Inflammatory macrophage treated with lipopolysaccharide for 1 hour (primary cell): Measurements from ENCODE around the gene CEPT1.
"Not testable (repeated sequence)": the region's sequence is repeated elsewhere in the genome, so short reads cannot be mapped to it uniquely, and the experiment has no call there.

Source experiments
- DNase-seq, 2 donors: peaks; one replicate each; pipeline ENCODE4 v3.0.0-alpha.2; 2020 to 2022

CEPT1 gene

DNA sequence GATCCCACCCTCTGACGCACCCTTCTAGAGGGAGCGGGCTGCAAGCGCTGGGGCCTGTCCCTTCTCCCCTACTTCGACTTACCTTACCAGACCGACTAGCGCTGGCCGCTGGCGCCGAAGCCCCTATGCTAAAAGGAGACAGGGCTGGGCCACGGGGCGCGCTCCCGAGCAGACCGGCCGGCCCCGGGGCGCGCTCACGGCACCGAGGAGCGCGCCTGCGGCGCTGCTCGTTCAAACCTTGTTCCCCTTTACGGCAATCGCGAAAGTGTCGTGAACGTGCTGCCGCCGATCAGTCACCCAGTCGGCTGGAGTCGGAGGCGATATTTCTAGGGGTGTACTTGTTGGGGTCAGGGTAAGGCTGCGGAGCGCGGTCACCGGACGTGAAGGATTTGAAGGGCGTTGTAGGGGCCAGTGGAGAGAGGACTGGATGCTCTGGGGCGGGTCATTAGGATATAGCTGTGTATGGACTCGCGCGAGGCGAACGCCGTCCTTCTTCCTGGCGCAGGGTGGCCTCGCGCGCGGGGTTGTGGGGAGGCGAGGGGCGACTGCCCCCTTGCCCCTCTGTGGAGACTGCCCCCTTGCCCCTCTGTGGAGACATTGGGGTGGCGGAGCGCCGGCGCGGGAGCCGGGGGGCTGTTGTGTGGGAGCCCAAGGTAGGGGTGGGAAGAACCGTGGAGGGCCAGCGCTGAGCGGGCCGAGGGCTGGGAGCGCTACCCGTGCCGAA is at the start of gene CEPT1, which contains the start of gene DRAM2:
CEPT1 (plus strand) TSS at position 268 of the 724 bp plus-strand sequence. CDS start 7,492 bp downstream, outside the sequence.
DRAM2 (minus strand) TSS at position 138 of the 724 bp plus-strand sequence. CDS start 8,539 bp downstream, outside the sequence.
- DNase-seq, result peak; percentile 94 to 97

DNA sequence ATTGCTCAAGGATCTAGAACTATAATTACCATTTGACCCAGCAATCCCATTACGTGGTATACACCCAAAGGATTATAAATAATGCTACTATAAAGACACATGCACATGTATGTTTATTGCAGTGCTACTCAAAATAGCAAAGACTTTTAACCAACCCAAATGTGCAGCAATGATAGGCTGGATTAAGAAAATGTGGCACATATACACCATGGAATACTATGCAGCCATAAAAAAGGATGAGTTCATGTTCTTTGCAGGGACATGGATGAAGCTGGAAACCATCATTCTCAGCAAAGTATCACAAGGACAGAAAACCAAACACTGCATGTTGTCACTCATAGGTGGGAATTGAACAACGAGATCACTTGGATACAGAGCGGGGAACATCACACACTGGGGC is 44.6 kb upstream of the CEPT1 start:
- not testable (repeated sequence) for DNase-seq

DNA sequence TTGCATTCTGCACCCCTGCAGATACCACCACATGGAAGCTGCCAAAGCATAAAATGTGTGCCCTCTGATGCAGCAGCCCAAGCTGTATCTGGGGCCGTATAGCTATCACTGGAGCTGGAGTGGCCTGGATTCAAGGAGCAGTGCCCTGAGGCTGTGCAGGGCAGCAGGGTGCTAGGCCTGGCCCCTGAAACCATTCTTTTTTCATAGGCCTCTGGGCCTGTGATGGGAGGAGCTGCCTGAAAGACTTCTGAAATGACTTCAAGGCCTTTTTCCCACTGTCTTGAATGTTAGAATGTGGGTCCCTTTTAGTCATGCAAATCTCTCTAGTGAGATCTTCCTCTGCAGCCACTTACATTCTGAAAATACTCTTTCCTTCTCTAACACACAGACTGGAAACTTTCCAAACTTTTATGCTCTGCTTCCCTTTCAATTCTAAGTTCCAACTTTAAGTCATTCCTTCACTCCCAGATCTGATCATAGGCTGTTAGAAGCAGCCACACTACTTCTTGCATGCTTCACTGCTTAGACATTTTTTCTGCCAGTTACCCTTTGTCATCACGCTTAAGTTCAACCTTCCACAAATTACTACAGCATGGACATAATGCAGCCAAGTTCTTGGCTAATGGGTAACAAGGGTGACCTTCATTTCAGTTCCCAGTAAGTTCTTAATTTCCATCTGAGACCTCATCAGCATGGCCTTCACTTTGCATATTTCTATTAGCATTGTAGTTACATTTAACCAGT is 42.5 kb upstream of the CEPT1 start:
- DNase-seq, result no peak

DNA sequence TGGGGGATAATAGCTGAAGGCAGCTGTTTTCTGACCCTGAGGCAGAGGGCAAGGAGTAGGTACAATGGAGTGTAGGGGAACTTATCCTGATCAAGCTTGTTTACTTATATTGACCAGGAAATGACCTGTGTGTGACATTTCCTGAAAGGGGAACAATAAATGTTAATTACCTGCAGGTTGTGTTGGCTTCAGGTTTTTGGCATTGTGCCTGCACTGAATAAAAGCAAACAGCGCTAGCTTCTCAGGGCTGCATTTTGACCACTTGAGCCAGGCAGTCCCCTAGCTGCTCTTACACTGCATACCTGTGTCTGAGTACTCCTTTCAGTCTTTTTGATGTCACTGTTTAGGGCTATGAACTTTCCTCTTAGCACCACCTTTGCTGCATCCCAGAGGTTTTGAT is 40.7 kb upstream of the CEPT1 start:
- no peak for DNase-seq

DNA sequence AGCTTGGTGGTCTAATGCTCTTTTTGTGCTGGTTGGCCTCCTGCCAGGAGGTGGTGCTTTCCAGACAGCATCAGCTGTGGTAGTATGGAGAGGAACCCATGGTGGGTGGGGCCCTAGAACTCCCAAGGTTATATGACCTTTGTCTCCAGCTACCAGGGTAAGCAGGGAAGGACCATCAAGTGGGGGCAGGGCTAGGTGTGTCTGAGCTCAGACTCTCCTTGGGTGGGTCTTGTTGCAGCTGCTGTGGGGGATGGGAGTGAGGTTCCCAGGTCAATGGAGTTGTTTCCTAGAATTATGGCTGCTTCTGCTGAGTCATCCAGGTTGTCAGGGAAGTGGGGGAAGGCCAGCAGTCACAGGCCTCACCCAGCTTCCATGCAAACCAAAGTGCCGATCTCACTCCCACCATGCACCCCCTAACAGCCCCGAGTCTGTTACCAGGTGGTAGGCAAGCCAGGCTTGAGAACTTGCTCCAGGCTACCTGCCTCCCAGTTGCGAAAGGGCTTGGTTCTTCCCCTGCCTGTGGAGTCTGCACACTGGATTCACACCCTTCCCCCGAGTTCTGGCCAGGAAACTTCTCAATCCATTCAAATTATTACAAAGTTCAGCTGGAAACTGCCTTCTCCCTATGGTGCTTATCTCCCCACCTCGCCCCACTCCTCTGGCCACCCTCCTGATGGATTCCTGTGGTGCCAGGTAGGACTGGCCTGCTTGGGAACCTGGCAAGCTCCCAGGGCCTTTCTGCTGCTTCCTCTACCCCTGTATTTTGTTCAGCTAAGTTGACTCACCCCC is 38.0 kb upstream of the CEPT1 start:
- DNase-seq, result no peak

DNA sequence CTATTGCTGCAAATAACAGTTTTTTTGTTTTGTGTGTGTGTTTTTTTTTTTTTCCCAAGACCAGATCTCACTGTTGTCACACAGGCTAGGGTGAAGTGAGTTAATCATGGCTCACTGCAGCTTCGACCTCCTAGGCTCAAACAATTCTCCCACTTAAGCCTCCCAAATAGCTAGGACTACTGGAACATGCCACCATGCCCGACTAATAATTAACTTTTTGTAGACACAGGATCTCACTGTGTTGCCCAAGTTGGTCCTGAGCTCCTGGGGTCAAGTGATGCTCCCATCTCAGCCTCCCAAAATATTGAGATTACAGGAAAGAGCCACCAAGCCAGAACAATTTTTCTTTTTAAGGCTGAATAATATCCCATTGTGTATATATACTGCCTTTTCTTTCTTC is 35.0 kb upstream of the CEPT1 start:
- no peak for DNase-seq

DNA sequence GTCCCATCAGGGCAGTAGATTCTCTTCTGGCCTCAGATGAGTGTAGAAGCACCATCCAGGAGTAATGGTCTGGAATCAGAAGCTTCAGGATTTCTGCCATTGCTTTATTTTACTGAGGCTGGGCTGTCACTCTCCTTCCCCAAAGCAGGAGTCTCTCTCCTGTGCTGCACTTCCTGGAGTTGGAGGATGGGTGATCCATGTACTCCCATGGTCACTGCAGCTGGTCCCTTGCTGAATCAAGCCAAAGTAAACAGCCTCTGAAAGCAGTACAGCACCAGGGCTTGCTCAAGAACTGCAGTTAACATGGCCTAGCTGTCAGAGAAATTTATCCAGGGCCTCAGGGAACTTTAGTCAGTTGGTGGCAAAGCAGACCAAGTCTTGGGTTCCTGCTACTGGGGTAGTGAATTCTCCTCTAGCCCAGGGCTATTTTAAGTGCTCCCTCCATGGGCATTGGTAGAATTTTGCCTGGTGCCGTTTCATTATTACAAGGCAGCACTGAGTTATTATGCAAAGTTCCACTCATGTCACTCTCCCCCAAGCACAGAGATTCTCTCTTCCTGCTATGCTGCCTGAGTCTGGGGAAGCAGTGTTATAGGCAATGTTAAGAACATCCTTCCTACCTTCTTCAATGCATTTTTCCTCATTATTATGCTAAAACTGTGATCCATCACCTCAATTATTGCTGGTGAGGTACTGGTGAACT is 29.7 kb upstream of the CEPT1 start:
- no peak for DNase-seq

DNA sequence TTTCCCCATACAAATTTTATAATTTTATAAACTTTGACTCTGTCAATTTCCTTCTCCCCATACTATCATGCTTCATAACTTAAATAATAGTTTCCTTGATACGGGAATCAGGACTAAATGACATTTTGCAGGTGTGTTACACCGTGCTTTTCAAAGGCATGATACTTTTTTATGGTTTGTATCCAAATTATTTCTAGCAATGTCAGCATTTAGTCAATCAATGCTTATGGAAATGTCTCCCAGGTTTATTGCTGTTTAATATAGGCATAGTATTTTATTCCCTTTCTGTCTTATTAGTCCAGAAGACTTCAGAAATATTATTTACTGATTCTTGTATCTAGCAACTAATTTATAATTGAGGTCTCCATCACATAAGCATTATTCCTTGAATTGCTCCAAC is 23.5 kb upstream of the CEPT1 start:
- no peak for DNase-seq

DNA sequence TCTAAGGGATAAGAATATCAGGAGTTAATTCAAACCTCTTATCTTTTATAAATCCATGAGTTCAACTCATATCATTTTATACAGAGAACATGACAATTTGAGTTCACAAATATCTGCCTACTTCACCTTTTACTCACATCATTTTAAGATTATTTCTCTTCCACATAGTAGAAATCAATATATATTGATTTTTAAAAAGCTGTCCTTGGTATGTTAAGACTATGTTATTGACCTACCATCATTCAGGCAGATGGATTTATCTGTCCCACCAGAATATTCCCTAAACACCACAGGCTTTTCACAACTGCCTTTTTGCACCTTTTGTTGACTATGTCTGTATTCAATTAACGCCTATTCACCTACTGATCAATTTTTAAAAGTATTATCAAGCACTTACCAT is 13.7 kb upstream of the CEPT1 start:
- no peak for DNase-seq

DNA sequence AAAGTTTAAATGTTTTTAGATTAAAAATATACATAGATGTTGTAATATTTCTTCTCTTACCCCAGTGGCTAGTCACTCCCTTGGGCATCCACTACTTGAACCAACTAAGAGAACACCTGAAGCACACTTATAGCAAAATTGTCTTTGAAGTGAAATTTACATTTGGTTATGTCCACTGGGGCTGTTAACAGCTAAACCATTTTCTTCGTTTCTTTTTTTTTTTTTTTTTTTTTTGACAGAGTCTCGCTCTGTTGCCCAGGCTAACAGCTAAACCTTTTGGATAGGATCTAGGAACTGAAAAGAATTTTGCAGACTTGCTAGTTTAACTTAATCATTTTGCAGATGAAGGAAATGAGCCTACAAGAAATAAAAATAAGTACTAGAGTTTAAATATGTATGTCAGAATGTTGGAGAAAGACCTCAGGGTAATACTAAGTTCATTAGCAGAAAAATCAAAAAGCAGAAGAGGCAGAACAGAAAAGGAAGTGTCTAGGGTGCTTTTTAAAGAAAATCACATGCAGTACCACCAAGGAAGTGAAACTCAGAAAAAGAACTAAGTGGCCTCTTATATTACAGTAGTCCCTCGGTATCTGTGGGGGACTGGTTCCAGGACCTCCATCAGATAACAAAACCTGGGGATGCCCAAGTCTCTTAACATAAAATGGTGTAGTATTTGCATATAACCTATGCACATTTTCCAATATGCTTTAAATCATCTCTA is 11.9 kb upstream of the CEPT1 start:
- DNase-seq, result peak; percentile 75 to 77

DNA sequence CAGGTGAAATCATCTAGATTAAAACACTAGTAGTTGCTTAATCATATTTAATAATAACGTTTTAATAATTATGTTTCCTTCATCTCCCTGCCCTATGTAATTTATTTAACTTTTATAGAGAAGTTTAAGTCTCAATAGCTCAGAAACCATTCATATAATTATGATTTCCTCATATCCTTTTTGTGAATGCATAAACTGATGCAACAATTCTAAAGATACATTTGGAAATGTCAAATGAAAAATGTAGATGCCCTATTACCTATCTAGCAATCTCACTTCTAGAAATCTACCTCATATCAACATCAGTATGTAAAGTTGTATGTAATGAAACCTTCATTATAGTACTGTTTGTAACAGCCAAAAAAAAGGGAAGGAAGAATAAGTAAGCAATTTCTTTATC is 10.6 kb upstream of the CEPT1 start:
- DNase-seq, result peak in 1 of 2 donors; percentile 38

DNA sequence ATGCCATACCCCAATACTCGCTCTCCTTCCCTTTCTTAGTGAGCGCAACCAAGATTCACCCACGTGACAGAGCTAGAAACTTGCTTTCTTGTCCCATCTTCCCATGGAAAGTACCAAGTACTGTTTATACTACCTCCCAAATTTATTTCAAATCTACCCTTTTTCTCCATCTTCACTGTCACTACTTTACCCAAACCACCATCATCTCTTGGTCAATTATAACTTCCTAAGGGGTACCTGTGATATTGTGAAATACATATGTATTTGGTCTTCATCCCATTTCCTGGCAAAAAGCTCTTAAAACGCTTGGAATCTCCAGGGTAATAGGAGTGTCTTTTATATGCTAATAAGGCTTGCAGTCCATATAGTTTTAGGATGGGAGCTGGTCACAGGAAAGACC is 8.3 kb upstream of the CEPT1 start:
- DNase-seq, result no peak

DNA sequence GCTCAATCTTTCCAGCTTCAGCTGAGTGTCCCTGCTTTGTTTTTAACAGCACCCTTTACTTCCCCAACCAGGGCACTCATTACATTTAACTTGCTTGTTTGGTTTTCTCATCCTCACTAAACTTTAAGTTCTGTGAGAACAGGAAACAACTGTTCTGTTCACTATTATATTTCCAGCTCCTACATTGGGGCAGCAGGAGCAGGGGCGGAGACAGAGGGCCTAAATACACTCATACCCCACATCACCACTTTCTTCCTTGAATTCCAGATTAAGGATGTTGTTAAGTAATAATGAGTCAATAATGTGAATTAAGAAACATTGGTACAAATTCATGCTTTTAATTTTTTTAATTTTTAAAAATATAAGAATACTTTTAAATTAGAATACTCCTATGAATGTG is 6.2 kb upstream of the CEPT1 start:
- peak; percentile 68 to 82 for DNase-seq

DNA sequence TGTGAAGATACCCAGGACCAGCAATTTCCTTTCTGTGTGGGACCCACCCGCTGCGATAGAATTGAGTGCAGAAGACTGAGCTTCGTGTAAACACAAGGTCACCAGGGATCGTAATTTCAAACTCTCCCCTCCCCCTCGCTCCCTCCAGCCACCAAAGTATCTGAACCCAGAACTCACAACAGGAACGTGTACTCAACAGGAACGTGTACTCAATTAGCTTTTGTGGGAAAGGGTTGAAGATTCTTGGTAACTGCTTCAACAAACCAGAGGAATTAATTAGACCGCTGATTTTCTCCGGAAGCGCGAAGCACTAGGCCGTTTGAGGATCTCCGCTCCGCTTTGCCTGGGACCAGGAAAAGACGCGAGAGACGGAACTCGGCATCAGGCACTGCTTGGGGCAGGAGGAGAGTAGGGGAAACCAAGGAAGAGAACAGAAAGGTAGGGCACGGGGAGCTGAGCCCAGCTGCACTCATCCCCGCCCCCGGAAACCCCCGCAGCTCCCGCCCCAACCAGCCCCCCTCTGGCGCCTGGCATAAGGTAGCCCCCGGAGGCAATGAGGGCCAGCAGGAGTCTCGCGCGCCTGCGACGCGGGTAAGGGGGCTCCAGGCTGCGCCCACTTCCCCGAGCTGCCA is 583 bp upstream of the CEPT1 start:
- peak; percentile 50 for DNase-seq

DNA sequence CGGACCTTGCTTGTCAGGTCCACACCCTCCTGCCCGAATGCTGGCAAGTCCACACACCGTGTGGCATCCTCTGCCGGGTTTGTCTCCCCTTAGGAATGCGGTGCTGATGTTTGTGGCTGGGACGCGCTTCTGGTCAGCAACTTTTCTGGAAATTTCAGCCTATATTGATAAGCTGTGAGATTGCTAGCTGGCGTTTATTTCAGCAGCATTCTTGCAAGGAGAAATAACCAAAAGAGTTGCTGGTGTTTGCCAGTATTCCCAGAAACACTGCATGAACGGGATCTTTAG is 601 bp downstream of the CEPT1 start:
- DNase-seq, result no peak

DNA sequence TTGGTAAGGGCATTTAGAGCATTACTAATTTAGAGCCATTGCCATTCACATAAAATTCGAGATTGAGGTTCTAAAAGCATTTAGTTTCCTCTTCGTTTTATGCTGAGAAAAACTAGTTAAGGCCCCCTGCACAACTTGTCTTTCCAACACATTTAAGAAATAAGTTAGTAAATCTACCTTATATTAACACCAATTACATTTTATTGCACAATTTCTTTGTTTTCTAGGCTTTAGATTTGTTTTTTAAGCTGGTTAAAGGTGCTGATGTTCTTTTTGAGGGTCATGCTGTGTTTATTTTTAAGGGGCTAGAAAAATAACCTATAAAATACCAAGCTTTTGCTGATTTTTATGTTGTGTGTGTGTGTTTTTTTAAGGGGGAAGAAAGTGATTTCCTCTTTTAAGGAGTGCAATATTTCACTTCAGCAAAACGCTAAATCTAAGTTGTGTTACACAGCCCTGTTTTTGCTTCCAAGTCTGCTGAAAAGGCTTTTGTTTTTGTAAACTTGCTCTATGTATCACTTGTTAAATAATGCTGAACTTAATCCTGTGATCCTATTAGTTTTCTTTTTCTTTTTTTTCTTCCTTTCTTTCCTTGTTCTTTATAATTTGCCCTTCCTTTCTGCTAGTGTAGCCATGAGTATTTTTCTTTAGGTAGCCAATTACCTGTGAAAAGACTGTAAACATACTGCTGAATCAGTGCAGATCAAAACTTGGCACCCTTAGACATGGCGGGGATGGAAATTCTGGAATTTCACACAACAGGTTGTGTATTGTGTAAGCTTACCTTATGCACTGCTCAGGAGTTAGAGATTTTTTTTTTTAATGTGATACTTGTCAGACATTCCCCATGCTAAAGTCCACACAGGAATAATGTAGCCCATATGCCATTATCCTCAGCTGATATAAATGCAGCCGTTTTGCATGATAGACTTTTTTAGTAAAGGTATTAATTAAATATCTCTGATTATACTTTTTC is 1.5 kb downstream of the CEPT1 start:
- no peak for DNase-seq

DNA sequence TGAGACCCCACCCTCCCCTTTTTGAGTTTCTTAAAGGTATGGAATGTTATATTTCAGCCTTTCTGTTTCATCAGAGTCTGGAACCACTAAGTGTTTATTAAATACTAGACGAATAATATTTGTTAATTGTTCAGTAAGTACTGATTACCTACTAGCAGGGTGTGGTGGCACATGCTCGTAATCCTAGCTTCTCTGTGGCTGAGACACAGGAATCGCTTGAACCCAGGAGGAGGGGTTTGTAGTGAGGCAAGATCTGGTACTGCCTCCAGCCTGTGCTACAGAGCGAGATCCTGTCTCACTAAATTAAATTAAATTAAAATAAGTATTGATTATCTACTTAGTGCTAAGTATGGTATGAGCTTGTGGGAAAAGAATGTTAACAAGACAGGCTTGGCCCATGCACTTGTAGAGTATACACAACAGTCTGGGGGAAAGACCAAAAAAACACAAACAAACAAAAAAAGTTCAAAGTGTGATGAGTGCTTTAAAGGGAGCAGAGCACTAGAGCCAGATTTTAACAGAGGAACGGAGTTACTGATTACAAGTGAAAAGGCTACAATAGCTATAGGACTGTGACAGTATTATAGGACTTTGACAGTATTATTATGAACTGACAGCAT is 2.4 kb downstream of the CEPT1 start:
- DNase-seq, result no peak

DNA sequence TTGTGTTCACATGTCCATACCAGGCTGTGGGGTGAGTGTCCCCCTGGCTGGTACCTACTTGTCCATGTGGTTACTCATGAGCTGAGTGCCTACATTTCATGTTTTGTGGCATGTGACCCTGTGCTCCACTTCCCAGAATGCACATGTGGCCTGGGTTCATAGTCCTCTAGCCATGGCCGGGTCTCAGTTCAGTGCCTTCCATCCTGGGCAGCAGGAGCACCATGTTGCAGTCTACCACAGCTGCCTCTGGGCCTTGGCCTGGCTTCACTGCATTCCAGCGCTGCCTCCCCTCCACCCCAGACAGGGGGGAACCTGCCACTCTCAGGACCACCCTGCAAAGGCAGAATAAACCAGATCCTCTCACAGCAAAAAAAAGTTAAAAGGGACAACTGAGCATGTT is 5.5 kb downstream of the CEPT1 start:
- no peak for DNase-seq

DNA sequence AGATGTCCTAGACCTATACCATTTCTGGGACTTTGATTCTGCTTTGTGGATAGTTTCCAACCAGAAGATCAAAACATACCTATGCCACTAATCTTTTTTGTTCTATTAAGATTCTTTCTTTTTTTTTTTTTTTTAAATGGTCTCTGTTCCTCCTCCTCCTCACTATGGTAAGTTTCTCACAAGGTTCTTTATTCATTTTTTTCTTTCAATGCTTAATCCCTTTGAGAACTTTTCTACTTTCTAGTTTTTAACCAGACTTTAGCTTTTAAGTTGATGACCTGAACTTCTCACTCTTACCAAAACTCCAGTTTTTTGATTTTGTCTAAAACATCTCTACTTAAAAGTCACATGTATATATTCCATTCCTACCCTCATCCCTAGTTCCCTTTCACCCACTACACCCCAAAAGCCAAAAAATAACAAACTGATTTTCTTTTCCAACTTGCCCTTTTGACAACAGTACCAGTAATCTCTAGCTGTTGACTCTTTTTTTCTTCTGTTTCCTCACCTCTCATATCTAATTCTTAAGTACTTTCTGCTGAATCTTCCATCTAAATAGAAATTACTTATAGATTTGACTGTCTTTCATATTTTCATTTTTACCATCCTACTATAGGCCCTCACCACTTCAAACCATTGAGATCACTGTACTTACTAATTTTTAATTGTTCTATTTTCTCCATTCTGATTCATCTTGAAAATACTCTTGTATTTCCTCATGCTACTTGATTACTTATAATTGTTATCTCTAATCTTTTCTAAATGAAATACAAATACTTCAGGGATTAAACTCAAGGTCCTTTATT is 6.1 kb downstream of the CEPT1 start:
- DNase-seq, result no peak
